Naive thymus-derived CD4-positive, alpha-beta T cell (primary cell): ENCODE results near the gene PHYH. TPM values are rescaled to one million over a fixed set of nuclear protein-coding genes. Genes with fewer than 3 reads are reported as not detected.
A peak's percentile ranks its signal among the peaks of the same experiment; 100 is the strongest.
"Not testable (repeated sequence)": the region's sequence is repeated elsewhere in the genome, so short reads cannot be mapped to it uniquely, and the experiment has no call there.

Experiments used
- ATAC-seq: fragments of 150-1000 bp; cut with Tn5 transposase; 2 replicates; pipeline ENCODE4 v1.10.0; 2021; ENCODE audit warnings: mild to moderate bottlenecking, moderate library complexity
- CTCF ChIA-PET: fragments of 350-600 bp; sonication (Branson Sonifier 250); formaldehyde crosslinking; loops from one replicate; lab custom pipeline; 2021; ENCODE audit warnings: antibody characterized with exemption; lab: Charles Lee
- POLR2A ChIA-PET: fragments of 350-600 bp; sonication (Branson Sonifier 250); formaldehyde crosslinking; loops from one replicate; lab custom pipeline; 2021; ENCODE audit warnings: antibody characterized with exemption, inconsistent platforms; lab: Charles Lee
- DNase-seq, 9 donors: peaks; one replicate each; pipeline versions ENCODE4 v3.0.0 to v3.0.0-alpha.2; 2020 to 2022; ENCODE audit warnings: mixed read lengths in 1 of 9
- H3K27ac ChIP-seq: one replicate; pipeline ENCODE4 v1.7.0; 2013; ENCODE audit warnings: mild to moderate bottlenecking, low read depth, low read length, moderate library complexity
- H3K27me3 ChIP-seq, 2 donors: one replicate each; pipeline ENCODE4 v1.7.0; 2013; ENCODE audit warnings: low read length in 2 of 2, mild to moderate bottlenecking in 2 of 2, moderate library complexity in 2 of 2; ENCODE audit not compliant: control insufficient read depth in 2 of 2, insufficient read depth in 2 of 2
- H3K36me3 ChIP-seq, 3 experiments: 1 replicate in 2 of 3; 2 replicates in 1 of 3; pipeline ENCODE4 v1.7.0; 2013; ENCODE audit warnings: low read length in 3 of 3, mild to moderate bottlenecking in 3 of 3, moderate library complexity in 1 of 3; ENCODE audit not compliant: insufficient read depth in 3 of 3, control insufficient read depth in 2 of 3
- H3K4me1 ChIP-seq, 2 donors: one replicate each; pipeline ENCODE4 v1.7.0; 2013; ENCODE audit warnings: low read length in 2 of 2, mild to moderate bottlenecking in 2 of 2, moderate library complexity in 1 of 2; ENCODE audit not compliant: control insufficient read depth in 2 of 2, insufficient read depth in 2 of 2
- H3K4me3 ChIP-seq: 2 replicates; pipeline ENCODE4 v1.7.0; 2013; ENCODE audit warnings: mild to moderate bottlenecking, low read length
- H3K9me3 ChIP-seq, 3 experiments: 1 replicate in 2 of 3; 2 replicates in 1 of 3; pipeline ENCODE4 v1.7.0; 2013; ENCODE audit warnings: low read length in 3 of 3; ENCODE audit not compliant: control insufficient read depth in 2 of 3
- H3K27ac Mint-ChIP-seq, 9 donors: one replicate each; pipeline ENCODE4 v1.8.0; 2020 to 2022; ENCODE audit warnings: mixed read lengths in 9 of 9, mild to moderate bottlenecking in 8 of 9, moderate library complexity in 5 of 9, inconsistent platforms in 2 of 9
- H3K27me3 Mint-ChIP-seq, 5 donors: one replicate each; pipeline ENCODE4 v1.8.0; 2021 to 2022; ENCODE audit warnings: mixed read lengths in 5 of 5, mild to moderate bottlenecking in 1 of 5
- H3K36me3 Mint-ChIP-seq, 5 donors: one replicate each; pipeline ENCODE4 v1.8.0; 2020 to 2022; ENCODE audit warnings: mixed read lengths in 5 of 5, mild to moderate bottlenecking in 3 of 5, inconsistent platforms in 1 of 5
- H3K4me1 Mint-ChIP-seq, 7 donors: one replicate each; pipeline ENCODE4 v1.8.0; 2020 to 2022; ENCODE audit warnings: mixed read lengths in 7 of 7, mild to moderate bottlenecking in 3 of 7, inconsistent platforms in 1 of 7
- H3K4me3 Mint-ChIP-seq, 10 donors: one replicate each; pipeline ENCODE4 v1.8.0; 2020 to 2022; ENCODE audit warnings: mild to moderate bottlenecking in 10 of 10, mixed read lengths in 10 of 10, moderate library complexity in 6 of 10, inconsistent platforms in 2 of 10
- H3K9me3 Mint-ChIP-seq, 11 donors: one replicate each; pipeline ENCODE4 v1.8.0; 2020 to 2022; ENCODE audit warnings: mixed read lengths in 11 of 11, mild to moderate bottlenecking in 4 of 11, inconsistent platforms in 1 of 11, moderate library complexity in 1 of 11
- intact Hi-C, 2 donors: fragments of 100-400 bp; cut with micrococcal nuclease; formaldehyde crosslinking; loops; one replicate each; pipeline ENCODE4 v1.15.1; 2023
- polyA plus RNA-seq, 2 donors: library from polyadenylated mRNA; unstranded; fragments of 300-500 nt; fragmentation: Illumina TruSeq; gene quantifications; one replicate each; pipeline ENCODE4 v1.2.3, GENCODE V29; 2021
- total RNA-seq, 6 experiments: library from RNA in 5 of 6; stranded (reverse) in 5 of 6; gene quantifications; 1 replicate in 5 of 6; 2 replicates in 1 of 6; pipeline ENCODE4 v1.2.3 and lab custom pipeline; 2021 to 2026

Gene PHYH
- total and polyA plus RNA-seq, 7 experiments from 2014 or later: 11.2 to 19.9 (median 14.6) TPM

- Histone ChIP-seq H3K4me3 (no peak overlapping the region), H3K27ac (no peak overlapping the region), H3K9me3 (no peaks in the 10 kb centered on the region), H3K4me1 (no peaks in the 10 kb centered on the region), H3K27me3 (no peaks in the 10 kb centered on the region), H3K36me3 (peaks cover 0 to 25% (median 0%) of the 10 kb centered on the region in 3 experiments)
- peak overlapping the region in 1 of 9 donors; percentile 83 for H3K27ac Mint-ChIP-seq
- no peak for ATAC-seq
- DNase-seq: no peak
- H3K4me3 Mint-ChIP-seq: no peak overlapping the region
- H3K4me1 Mint-ChIP-seq: peaks cover 0 to 9% (median 0%) of the 10 kb centered on the region in 7 donors
- H3K9me3 Mint-ChIP-seq: no peaks in the 10 kb centered on the region
- POLR2A ChIA-PET: interaction anchor here (0.7 kb wide), 1 partner anchor 12 kb away, joined by 3 read pairs; no protein-coding TSS in a partner anchor
- intact Hi-C loops: no loop called here
- peaks cover 2 to 41% (median 25%) of the 10 kb centered on the region in 5 donors for H3K36me3 Mint-ChIP-seq
- no peaks in the 10 kb centered on the region for H3K27me3 Mint-ChIP-seq
- CTCF ChIA-PET: interaction anchor here (0.8 kb wide), 1 partner anchor 60 kb away, joined by 3 read pairs; no protein-coding TSS in a partner anchor
Measured at GRCh38 chr10:13291821-13292773, 7.8 kb downstream of the PHYH start.

- Histone ChIP-seq H3K4me3 (no peak overlapping the region), H3K27ac (no peak overlapping the region), H3K9me3 (no peaks in the 10 kb centered on the region), H3K27me3 (no peaks in the 10 kb centered on the region), H3K36me3 (peaks cover 0 to 25% (median 0%) of the 10 kb centered on the region in 3 experiments), H3K4me1 (no peaks in the 10 kb centered on the region)
- Mint-ChIP-seq H3K9me3 (no peaks in the 10 kb centered on the region), H3K4me3 (no peak overlapping the region), H3K27ac (no peak overlapping the region), H3K27me3 (no peaks in the 10 kb centered on the region), H3K4me1 (peaks cover 0 to 9% (median 0%) of the 10 kb centered on the region in 7 donors), H3K36me3 (peaks cover 2 to 43% (median 25%) of the 10 kb centered on the region in 5 donors)
- ATAC-seq (no peak), DNase-seq (no peak)
- intact Hi-C loops: no loop called here
- ChIA-PET CTCF (no interaction called here), POLR2A (no interaction called here)
Measured at GRCh38 chr10:13291061-13291460, 8.8 kb downstream of the PHYH start.

GRCh38 chr10:13284050-13284449, 15.8 kb downstream of the PHYH start:
- POLR2A ChIA-PET: interaction anchor here (0.7 kb wide), 1 partner anchor 36 kb away, joined by 3 read pairs; no protein-coding TSS in a partner anchor
- no peak overlapping the region for H3K27ac Mint-ChIP-seq
- peaks cover 0 to 6% (median 0%) of the 10 kb centered on the region in 7 donors for H3K4me1 Mint-ChIP-seq
- peaks cover 5 to 40% (median 20%) of the 10 kb centered on the region in 5 donors for H3K36me3 Mint-ChIP-seq
- no peaks in the 10 kb centered on the region for H3K4me1 ChIP-seq
- no peaks in the 10 kb centered on the region for H3K27me3 Mint-ChIP-seq
- peaks cover 0 to 21% (median 0%) of the 10 kb centered on the region in 3 experiments for H3K36me3 ChIP-seq
- no peaks in the 10 kb centered on the region for H3K9me3 ChIP-seq
- H3K9me3 Mint-ChIP-seq: peaks cover 0 to 2% (median 0%) of the 10 kb centered on the region in 11 donors
- no peaks in the 10 kb centered on the region for H3K27me3 ChIP-seq
- no peak overlapping the region for H3K4me3 ChIP-seq
- no peak for ATAC-seq
- H3K27ac ChIP-seq: no peak overlapping the region
- CTCF ChIA-PET: no interaction called here
- intact Hi-C loops: no loop called here
- no peak for DNase-seq
- H3K4me3 Mint-ChIP-seq: no peak overlapping the region

GRCh38 chr10:13282348-13282747, 17.5 kb downstream of the PHYH start:
- H3K4me1 Mint-ChIP-seq, H3K27ac ChIP-seq, H3K4me3 ChIP-seq, POLR2A ChIA-PET, H3K27ac Mint-ChIP-seq, H3K36me3 ChIP-seq, DNase-seq, H3K27me3 Mint-ChIP-seq, H3K4me3 Mint-ChIP-seq, H3K4me1 ChIP-seq, H3K9me3 Mint-ChIP-seq, intact Hi-C loops, ATAC-seq, H3K27me3 ChIP-seq, H3K9me3 ChIP-seq: not testable (repeated sequence)
- CTCF ChIA-PET: interaction anchor here (0.6 kb wide), 1 partner anchor 61 kb away, joined by 3 read pairs; no protein-coding TSS in a partner anchor
- peaks cover 2 to 24% (median 11%) of the 10 kb centered on the region in 5 donors for H3K36me3 Mint-ChIP-seq

GRCh38 chr10:13276749-13277365, 23.0 kb downstream of the PHYH start:
- DNase-seq (no peak), ATAC-seq (no peak)
- peaks cover 0 to 22% (median 9%) of the 10 kb centered on the region in 5 donors for H3K36me3 Mint-ChIP-seq
- H3K4me1 ChIP-seq: no peaks in the 10 kb centered on the region
- H3K27me3 ChIP-seq: no peaks in the 10 kb centered on the region
- peaks cover 0 to 2% (median 0%) of the 10 kb centered on the region in 7 donors for H3K4me1 Mint-ChIP-seq
- no peaks in the 10 kb centered on the region for H3K9me3 Mint-ChIP-seq
- no peak overlapping the region for H3K4me3 ChIP-seq
- H3K27me3 Mint-ChIP-seq: no peaks in the 10 kb centered on the region
- no peak overlapping the region for H3K4me3 Mint-ChIP-seq
- H3K9me3 ChIP-seq: no peaks in the 10 kb centered on the region
- peak overlapping the region in 2 of 9 donors; percentile 22 to 51 for H3K27ac Mint-ChIP-seq
- POLR2A ChIA-PET: no interaction called here
- intact Hi-C loops: loop anchor here in 1 of 2 donors (1.0 kb wide), 1 partner anchor 25 kb away; no protein-coding TSS in a partner anchor
- CTCF ChIA-PET: no interaction called here
- no peak overlapping the region for H3K27ac ChIP-seq
- peaks cover 0 to 9% (median 0%) of the 10 kb centered on the region in 3 experiments for H3K36me3 ChIP-seq

GRCh38 chr10:13276146-13276545, 23.7 kb downstream of the PHYH start:
- H3K27ac ChIP-seq, H3K27me3 Mint-ChIP-seq, H3K4me1 Mint-ChIP-seq, POLR2A ChIA-PET, H3K9me3 ChIP-seq, H3K27ac Mint-ChIP-seq, H3K4me3 ChIP-seq, DNase-seq, H3K4me1 ChIP-seq, ATAC-seq, CTCF ChIA-PET, H3K36me3 ChIP-seq, H3K9me3 Mint-ChIP-seq, H3K27me3 ChIP-seq, H3K4me3 Mint-ChIP-seq: not testable (repeated sequence)
- peaks cover 0 to 14% (median 8%) of the 10 kb centered on the region in 5 donors for H3K36me3 Mint-ChIP-seq
- intact Hi-C loops: loop anchor here in 1 of 2 donors (1.0 kb wide), 1 partner anchor 26 kb away; no protein-coding TSS in a partner anchor
